Hematopoietic multipotent progenitor cell (in vitro differentiated cells): Measurements from ENCODE around the gene LRRC18. TPM values are rescaled to one million over a fixed set of nuclear protein-coding genes. Genes with fewer than 3 reads are reported as not detected.

ENCODE experiments used
- DNase-seq, 3 donors: peaks; one replicate each; pipeline ENCODE4 v3.0.0-alpha.2; 2011 to 2015; ENCODE audit warnings: low read depth in 2 of 3, low spot score in 2 of 3
- small RNA-seq: library from RNA; depleted of rRNA; stranded (forward); fragments of <200 nt; gene quantifications from one replicate; pipeline ENCODE3, GENCODE V24; 2012
- total RNA-seq: library from RNA; depleted of rRNA; stranded (reverse); fragments of >200 nt; gene quantifications from one replicate; pipeline ENCODE4 v1.2.3, GENCODE V29; 2012

LRRC18 gene
- total RNA-seq, 1 donor, result not detected

DNA sequence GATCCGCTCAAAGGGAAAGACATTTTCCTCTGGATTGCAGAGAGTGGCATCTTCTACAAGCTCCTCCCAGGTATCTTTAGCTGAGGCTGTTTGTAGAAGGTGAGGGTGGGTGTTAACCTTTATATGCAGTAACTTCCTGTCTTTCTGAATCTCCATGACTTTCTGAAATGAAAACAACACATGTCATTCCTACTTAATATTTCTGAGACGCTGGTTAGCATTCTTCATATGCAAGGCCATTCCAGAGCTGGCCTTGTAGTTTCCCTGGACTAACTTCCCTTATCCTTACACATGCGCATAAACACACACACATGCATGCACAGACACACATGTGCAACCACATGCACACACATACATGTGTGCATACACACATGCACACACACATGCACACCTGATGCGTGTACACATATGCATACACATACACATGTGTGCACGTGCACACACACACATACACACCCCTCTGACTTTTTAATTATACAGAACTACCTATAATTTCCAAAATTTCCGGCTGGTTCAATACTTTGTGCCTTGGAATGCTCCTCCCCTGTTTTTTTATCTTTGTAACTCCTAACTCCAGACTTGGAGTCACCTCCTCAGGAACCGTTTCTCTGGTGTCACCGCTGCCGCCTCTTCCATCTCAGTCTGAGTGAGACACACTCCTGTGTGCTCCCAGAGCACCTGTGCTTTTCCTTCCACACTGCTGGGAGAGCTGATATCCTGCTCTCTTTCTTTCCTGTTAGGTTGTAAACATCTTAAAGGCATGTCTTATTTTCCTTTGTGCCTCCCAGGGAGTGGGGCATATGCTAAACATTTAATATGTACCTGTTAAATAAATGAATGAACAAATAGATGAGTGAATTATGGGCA is 55.2 kb downstream of the LRRC18 start:
- no peak for DNase-seq

DNA sequence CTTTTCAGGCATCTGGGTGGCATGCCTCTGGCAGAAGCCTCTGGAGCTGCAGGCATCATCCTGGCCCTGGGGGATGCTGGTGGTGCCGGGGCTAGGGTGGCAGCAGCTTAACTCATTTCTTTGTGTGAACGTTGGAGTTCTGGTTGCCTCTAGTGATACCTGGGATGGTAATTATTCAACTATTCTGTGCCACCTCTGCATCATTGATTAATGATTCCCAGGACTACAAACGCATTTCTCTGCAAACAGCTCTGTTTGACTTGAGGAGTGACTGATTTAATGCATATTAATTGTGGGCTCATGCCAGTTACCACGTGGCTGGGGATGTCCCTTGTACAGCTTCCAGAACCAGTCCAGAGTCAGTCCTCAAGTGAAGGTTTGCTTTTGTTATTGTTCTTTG is 55.9 kb downstream of the LRRC18 start:
- DNase-seq, result no peak

DNA sequence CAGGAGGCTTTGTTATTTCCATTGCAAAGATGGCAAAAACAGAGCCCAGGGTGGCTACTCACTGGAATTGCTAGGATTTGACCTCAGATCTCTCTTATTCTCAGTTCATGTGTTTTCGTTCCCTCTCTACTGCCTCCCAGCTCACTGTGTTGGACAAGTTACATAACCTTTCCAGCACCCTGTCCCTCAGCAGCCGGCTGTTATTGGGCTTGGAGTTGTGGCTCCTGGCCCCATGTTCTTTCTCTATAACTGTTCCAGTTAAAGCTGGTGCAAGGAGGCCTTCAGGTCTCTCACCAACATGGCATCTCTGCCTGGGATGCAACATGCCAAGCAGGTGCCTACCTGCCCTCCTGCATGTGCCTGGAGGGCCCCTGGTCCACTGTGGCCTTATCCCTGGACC is 56.8 kb downstream of the LRRC18 start:
- no peak for DNase-seq

DNA sequence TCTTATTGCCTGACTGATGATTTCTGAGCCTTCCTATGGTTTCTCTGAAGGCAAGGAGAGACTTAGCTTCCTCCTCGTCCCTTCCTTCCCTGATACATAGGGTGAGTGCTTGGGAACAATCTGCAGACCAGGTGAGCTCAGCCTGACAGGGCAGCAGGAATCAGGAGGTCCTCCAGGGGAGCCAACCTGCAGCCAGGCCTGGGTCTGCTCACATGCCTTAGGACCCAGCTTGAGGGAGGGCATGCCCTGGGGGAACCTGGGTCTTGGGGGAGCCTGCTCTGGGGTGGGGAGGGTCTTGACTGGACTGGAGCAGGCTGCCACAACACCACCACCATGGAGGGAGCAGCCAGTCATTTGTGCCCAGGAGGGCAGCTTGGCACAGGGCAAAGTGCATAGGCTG is 57.7 kb downstream of the LRRC18 start:
- no peak for DNase-seq

DNA sequence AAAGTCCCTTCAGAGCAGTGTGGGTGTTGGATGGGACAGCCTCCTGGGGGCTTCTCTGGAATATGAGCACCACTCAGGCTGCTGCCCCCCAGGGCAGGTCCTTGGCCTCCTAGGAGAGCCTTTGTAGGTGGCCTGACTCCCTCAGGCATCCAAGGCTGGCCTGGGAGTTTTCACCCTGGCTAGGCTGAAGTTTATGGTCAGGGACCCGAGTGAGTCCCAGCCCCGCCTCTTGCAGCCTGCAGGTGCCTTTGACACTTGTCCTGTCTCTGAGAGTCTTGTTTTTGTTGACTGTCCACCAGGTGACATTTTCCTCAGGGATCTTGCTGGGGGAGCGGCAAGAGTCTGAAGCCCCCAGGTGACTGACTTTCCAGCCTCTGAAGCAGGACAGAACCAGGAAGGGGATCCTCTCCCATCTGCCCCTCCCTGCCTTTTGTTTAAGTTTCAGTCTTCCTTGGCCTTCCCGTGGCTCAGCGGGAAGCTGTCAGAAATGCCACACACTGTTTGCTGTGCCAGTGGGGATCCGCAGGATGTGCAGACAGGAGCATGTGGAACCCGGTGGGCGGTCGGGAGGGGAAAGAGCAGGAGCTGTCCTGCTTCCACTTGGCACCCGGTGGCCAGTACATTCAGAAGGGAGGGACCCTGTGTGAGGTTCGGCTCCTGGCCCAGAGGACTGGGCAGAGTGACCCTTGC is 59.5 kb downstream of the LRRC18 start:
- no peak for DNase-seq

DNA sequence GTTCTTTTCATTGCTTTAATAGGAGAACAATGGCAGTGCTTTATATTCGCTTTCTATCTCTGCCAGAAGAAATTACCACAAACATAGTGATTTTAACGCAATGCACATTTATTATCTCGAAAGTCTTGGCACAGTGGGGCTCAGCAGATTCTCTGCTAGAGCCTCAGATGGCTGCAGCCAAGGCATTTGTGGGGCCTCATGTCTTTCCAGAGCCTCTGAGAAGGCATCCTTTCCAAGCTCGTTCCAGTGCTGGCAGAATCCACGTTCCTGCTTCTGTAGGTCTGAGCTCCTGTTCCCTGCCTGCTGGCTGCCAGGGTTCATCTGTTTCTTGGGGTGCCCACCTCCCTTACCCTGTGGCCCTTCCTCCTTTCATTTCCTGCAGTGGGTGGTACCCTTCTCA is 60.2 kb downstream of the LRRC18 start:
- no peak for DNase-seq

DNA sequence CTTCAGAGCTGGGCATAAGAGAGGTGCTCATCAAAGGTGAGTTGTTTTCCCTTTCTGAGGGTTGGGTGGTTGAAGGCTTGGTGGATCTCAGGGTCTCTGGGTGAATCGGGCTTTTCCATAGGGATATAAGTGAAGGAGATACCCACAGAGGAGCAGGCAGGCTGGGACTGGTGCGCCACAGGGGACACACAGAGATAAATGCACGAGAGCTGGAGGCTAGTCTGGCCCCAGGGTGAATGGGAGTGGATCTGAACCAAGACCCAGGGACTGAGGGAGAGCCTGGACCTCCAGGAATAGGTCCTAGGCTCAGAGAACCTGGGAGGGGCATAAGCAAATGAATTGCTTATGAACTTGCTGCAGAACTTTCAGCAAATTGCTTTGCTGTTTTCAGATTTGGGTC is 61.5 kb downstream of the LRRC18 start:
- no peak for DNase-seq

DNA sequence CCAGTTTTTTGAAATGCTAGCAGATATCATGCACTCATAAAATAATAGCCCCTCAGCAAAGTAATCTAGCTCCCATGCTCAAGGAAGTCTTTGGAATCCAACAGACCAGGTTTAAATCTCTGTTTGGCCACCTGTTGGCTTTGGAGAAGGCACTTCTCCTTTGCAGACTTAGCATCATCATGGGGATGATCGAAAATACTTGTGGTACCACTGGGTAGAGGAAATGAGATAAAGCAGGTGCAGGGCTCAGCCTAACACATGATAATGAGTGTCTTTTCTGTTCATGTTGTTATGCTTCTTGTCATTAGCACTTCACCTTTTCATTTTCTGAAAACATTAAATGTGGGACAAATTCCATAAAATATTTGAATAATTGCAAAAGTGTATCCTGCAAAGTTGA is 67.4 kb downstream of the LRRC18 start:
- no peak for DNase-seq

Small RNAs within 50 kb of the gene (small RNA-seq; reads per million reads assigned to genes)
- not detected for gene MIR4294

Other genes starting within 250 kb of the LRRC18 start
- gene VSTM4, start 175.7 kb upstream of the LRRC18 start, total RNA-seq, result 0.27 TPM
- gene FAM170B, start 194.2 kb upstream of the LRRC18 start, total RNA-seq, result not detected
- gene TMEM273, start 248.6 kb upstream of the LRRC18 start, total RNA-seq, result 1.6 TPM